Measurements from ENCODE around the gene NCAPH2. TPM values are rescaled to one million over a fixed set of nuclear protein-coding genes. Genes with fewer than 3 reads are reported as not detected.
"Not testable (repeated sequence)": the region's sequence is repeated elsewhere in the genome, so short reads cannot be mapped to it uniquely, and the experiment has no call there.

Gene NCAPH2
- polyA plus RNA-seq, 1 experiment: 10.4 TPM

GRCh38 chr22:50516068-50516467 is 8.0 kb downstream of the NCAPH2 start:
- POLR2A ChIA-PET: interaction anchor here (1.3 kb wide), 1 partner anchor 9 kb away, joined by 5 read pairs; the partner anchor contains the start of gene SCO2

DNA sequence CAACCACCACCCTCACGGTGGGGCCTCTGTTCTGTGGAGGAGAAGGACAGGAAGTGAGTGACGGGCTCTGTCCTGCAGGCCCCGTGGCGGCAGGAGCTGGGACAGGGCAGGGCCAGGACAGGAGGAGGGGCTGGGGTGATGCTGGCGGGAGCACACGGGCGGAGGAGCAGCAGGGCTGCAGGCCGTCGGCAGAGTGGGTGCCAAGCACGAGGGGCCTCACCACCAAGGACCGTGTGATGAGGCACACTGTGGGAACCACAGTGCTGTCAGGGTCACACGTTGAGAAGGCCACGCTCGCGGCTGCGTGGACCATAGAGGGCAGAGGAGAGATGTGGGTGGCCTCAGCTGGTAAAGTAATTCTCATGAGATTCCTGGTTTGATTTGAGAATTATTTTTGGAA is 8.9 kb downstream of the NCAPH2 start:
- CTCF ChIA-PET: no interaction called here
- TF ChIP-seq CTCF (IDR thresholded peaks at IDR 0.05; ENCODE audit: low read depth, low read length): no peak
- no peak overlapping the region for H3K27ac ChIP-seq (ENCODE audit: low read depth, low read length)
- no peak for DNase-seq (ENCODE audit: low read depth, low spot score)
- H3K4me3 ChIP-seq (ENCODE audit: low read depth, low read length): no peak overlapping the region
- POLR2A ChIA-PET: no interaction called here
- H3K9me3 ChIP-seq (ENCODE audit: control insufficient read depth, insufficient read depth, low read length): no peaks in the 10 kb centered on the region; the same call in 1 of the 2 replicates
- no peaks in the 10 kb centered on the region for H3K27me3 ChIP-seq (ENCODE audit: control insufficient read depth, insufficient read depth, low read length)

More at GRCh38 chr22:50516068-50516467, 8.0 kb downstream of the NCAPH2 start:
- no peaks in the 10 kb centered on the region for H3K27me3 ChIP-seq (ENCODE audit: control insufficient read depth, insufficient read depth, low read length)
- DNase-seq (ENCODE audit: low read depth, low spot score): no peak
- no peak overlapping the region for H3K27ac ChIP-seq (ENCODE audit: low read depth, low read length)
- no peak for TF ChIP-seq CTCF (IDR thresholded peaks at IDR 0.05; ENCODE audit: low read depth, low read length)
- H3K9me3 ChIP-seq (ENCODE audit: control insufficient read depth, insufficient read depth, low read length): no peaks in the 10 kb centered on the region; the same call in 1 of the 2 replicates
- CTCF ChIA-PET: no interaction called here
- H3K4me3 ChIP-seq (ENCODE audit: low read depth, low read length): no peak overlapping the region

GRCh38 chr22:50517495-50518260 is 9.7 kb downstream of the NCAPH2 start:
- Histone ChIP-seq H3K9me3 (ENCODE audit: control insufficient read depth, insufficient read depth, low read length) (no peaks in the 10 kb centered on the region; the same call in 1 of the 2 replicates), H3K4me3 (ENCODE audit: low read depth, low read length) (no peak overlapping the region), H3K27me3 (ENCODE audit: control insufficient read depth, insufficient read depth, low read length) (no peaks in the 10 kb centered on the region), H3K27ac (ENCODE audit: low read depth, low read length) (no peak overlapping the region)
- ChIA-PET CTCF (no interaction called here), POLR2A (no interaction called here)
- TF ChIP-seq CTCF (IDR thresholded peaks at IDR 0.05; ENCODE audit: low read depth, low read length): no peak
- DNase-seq (ENCODE audit: low read depth, low spot score): no peak

GRCh38 chr22:50518606-50519005 is 10.6 kb downstream of the NCAPH2 start:
- H3K9me3 ChIP-seq (ENCODE audit: control insufficient read depth, insufficient read depth, low read length): no peaks in the 10 kb centered on the region; the same call in 1 of the 2 replicates
- CTCF ChIA-PET: no interaction called here
- POLR2A ChIA-PET: no interaction called here
- no peak for TF ChIP-seq CTCF (IDR thresholded peaks at IDR 0.05; ENCODE audit: low read depth, low read length)
- no peak for DNase-seq (ENCODE audit: low read depth, low spot score)
- no peak overlapping the region for H3K4me3 ChIP-seq (ENCODE audit: low read depth, low read length)
- H3K27ac ChIP-seq (ENCODE audit: low read depth, low read length): no peak overlapping the region
- H3K27me3 ChIP-seq (ENCODE audit: control insufficient read depth, insufficient read depth, low read length): no peaks in the 10 kb centered on the region

DNA sequence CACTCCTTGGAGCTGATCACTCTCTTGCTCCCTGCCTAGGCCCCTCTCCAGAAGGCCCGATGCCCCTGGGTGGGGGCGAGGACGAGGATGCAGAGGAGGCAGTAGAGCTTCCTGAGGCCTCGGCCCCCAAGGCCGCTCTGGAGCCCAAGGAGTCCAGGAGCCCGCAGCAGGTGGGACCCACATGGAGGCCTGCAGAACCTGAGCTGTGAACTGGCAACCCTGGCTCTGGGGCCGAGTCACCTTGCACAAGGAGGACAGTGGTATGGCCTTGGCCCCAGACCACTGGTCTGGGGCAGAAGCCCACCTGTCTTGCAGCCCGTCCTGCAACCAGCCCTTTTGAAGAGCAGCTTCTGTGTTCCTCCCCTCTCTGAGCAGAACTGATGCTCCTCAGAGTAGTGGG is 11.1 kb downstream of the NCAPH2 start:
- CTCF ChIA-PET: no interaction called here
- H3K9me3 ChIP-seq (ENCODE audit: control insufficient read depth, insufficient read depth, low read length): no peaks in the 10 kb centered on the region; the same call in 1 of the 2 replicates
- POLR2A ChIA-PET: no interaction called here
- H3K4me3 ChIP-seq (ENCODE audit: low read depth, low read length): no peak overlapping the region
- H3K27ac ChIP-seq (ENCODE audit: low read depth, low read length): no peak overlapping the region
- no peaks in the 10 kb centered on the region for H3K27me3 ChIP-seq (ENCODE audit: control insufficient read depth, insufficient read depth, low read length)
- no peak for TF ChIP-seq CTCF (IDR thresholded peaks at IDR 0.05; ENCODE audit: low read depth, low read length)
- no peak for DNase-seq (ENCODE audit: low read depth, low spot score)

- H3K27ac ChIP-seq (ENCODE audit: low read depth, low read length); H3K4me3 ChIP-seq (ENCODE audit: low read depth, low read length); DNase-seq (ENCODE audit: low read depth, low spot score); H3K27me3 ChIP-seq (ENCODE audit: control insufficient read depth, insufficient read depth, low read length); CTCF ChIA-PET; POLR2A ChIA-PET; H3K9me3 ChIP-seq (ENCODE audit: control insufficient read depth, insufficient read depth, low read length): not testable (repeated sequence)
Observed at GRCh38 chr22:50520184-50520583, 12.2 kb downstream of the NCAPH2 start.
